Right renal pelvis (tissue), 4 donors: Measurements from ENCODE around the gene WBP1. TPM values are rescaled to one million over a fixed set of nuclear protein-coding genes. Genes with fewer than 3 reads are reported as not detected.
"Not testable (repeated sequence)": the region's sequence is repeated elsewhere in the genome, so short reads cannot be mapped to it uniquely, and the experiment has no call there.

Experiments
- DNase-seq, 4 donors: peaks; one replicate each; pipeline ENCODE4 v3.0.0-alpha.2; 2013; ENCODE audit warnings: low read depth in 4 of 4, low spot score in 3 of 4, missing footprints in 1 of 4
- polyA plus RNA-seq, 4 donors: library from polyadenylated mRNA; unstranded; fragments of 120-200 nt; gene quantifications; one replicate each; pipeline ENCODE4 v1.2.1, GENCODE V29; 2013; ENCODE audit not compliant: insufficient read length in 4 of 4

The WBP1 gene
- polyA plus RNA-seq, 4 donors, result 94.9 to 132 (median 109) TPM

DNA sequence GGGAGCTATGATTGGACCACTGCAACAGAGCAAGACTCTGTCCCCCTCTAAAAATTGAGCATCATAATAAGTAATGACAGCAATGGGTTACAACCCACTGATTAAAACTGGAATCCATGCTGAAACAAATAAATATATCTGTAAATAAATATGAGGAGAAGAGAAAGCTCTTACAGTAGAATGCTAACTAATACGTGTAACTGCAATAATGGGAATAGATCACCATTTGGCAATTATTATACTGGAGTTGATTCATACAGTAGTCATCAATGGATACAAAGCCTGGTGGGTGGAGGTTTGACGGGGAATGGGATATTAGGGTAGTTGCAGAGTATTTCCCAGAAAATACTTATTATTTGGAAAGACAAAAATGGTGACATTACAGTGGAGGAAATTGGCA, 9.5 kb upstream of the WBP1 start:
- no peak for DNase-seq

DNA sequence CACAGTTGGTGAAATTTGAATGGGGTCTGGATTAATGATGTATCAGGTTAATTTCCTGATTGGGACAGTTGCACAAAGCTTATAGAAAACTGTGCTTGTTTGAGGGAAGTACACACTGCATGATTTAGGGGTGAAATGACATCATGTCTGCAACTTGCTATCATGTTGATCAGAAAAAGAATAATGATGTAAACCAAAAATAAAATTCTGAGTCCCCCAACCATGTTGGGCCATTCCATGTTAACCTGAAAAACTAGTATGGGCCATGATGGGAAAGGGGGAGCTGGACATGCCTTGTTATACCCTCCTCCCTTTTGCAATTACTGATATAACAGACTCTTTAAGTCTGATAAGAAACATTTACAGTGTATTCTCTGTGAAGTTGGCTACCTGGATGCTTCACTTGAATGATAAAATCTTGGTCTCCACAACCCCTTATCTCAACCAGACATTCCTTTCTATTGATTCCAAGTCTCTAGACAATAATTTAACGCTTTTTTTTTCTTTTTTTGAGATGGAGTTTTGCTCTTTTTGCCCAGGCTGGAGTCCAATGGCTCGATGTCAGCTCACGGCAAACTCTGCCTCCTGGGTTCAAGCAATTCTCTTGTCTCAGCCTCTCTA, 7.6 kb upstream of the WBP1 start:
- no peak for DNase-seq

DNA sequence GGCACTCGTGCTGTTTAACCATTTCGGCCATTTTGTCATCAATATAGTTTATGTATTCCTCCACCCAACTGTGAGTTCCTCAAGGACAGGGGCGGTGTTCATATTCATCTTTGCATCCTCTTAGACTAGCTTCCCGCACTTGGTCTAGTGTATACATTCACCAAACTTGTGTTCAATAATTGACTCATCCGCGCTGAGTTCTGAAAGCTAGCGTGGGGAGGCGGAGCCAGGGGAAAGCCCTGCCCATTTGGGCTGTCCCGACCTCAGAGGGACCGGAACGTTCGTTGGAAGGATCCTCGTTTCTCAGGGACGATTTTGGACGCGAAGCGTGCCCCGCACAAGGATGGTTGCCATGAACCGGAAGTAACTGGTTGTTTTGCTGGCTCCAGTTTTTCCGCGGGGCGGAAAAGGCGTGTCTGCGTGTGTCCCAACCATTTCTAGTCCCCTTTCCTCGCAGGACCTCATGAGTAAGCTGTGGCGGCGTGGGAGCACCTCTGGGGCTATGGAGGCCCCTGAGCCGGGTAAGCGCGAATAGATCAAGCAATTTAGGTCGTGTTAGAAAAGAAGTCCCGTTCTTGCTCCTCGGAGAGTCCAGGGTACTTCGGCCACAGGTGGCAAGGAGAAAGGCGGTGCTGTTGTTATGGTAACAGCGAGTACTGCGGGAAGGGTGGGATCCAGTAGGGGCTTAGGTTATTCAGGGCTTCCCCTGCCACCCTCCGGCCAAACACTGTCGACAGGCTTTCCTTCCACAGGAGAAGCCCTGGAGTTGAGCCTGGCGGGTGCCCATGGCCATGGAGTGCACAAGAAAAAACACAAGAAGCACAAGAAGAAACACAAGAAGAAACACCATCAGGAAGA, 3.4 kb upstream of the WBP1 start, which contains the start of gene INO80B:
TSS of gene INO80B (plus strand) at position 434 of the 858 bp plus-strand sequence. CDS start at position 464, 30 bp downstream.
- DNase-seq, result peak; percentile 95 to 99 (median 98)

DNA sequence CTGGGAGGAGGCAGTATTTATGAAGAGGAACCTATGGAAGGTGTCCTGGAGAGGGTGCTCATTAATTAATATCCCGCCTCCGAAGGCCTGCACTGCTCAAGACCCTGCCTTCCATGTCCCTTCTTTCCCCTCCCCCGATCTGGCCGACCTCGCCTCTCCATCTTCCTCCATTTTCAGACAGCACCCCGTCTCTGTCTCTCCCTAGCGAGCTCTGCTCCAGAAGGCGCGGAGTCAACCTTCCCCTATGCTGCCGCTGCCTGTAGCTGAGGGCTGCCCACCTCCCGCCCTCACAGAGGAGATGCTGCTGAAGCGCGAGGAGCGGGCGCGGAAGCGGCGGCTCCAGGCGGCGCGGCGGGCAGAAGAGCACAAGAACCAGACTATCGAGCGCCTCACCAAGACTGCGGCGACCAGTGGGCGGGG, 1.1 kb upstream of the WBP1 start:
- no peak for DNase-seq

DNA sequence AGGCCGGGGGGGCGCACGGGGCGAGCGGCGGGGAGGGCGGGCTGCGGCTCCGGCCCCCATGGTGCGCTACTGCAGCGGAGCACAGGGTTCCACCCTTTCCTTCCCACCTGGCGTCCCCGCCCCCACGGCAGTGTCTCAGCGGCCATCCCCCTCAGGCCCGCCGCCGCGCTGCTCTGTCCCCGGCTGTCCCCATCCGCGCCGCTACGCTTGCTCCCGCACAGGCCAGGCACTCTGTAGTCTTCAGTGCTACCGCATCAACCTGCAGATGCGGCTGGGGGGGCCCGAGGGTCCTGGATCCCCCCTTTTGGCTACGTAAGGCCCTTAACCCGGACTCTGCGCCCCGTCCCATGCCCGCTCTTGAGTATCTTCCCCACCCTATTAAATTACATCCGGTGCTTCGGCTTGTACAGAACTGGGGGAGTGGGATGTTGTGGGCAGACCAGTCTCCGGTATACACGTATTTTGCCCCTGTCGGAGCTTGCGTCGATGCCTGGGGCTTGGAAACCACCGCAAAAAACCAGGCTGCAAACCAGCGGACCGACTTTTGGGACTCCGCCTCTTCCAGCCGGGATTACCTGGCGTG, 598 bp upstream of the WBP1 start:
- peak in 1 of 4 donors; percentile 42 for DNase-seq

DNA sequence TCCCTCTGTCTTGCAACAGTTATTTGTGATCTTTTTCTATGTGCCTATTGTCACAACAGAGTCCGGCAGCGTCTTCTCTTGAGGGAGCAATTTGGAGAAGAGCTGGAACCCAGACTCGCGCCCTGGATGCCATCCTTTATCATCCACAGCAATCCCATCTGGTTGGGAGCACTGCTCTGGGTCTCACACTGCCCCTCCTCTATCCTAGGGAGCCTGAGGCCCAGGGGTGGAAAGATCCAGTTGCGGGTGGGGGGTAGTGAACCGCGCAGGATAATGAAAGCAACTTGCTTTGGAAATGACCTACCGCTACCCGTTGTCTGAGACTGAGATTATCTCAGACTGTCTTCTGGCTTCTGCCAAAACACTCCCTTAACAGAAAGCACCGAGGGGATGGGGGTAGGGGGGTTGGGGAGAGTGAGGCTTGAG, 713 bp downstream of the WBP1 start:
- no peak for DNase-seq

DNA sequence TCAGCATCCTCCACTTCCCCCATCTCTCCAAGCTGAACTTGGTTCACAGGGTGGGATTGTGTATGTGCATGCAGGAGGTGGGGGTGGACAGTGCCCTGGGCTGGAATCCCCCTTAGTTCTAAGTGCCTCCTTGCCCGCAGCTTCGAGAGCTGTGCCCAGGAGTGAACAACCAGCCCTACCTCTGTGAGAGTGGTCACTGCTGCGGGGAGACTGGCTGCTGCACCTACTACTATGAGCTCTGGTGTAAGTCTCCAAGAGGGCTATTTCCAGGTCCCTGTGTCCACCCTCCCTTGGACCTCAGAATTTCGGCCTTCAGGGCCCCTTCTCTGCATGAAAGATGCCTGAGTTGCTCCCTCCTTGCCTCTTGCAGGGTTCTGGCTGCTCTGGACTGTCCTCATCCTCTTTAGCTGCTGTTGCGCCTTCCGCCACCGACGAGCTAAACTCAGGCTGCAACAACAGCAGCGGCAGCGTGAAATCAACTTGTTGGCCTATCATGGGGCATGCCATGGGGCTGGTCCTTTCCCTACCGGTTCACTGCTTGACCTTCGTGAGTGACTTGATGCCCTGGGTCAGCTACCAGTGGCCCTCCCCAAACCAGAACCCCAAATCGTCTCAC, 1.4 kb downstream of the WBP1 start:
- DNase-seq, result not testable (repeated sequence)

DNA sequence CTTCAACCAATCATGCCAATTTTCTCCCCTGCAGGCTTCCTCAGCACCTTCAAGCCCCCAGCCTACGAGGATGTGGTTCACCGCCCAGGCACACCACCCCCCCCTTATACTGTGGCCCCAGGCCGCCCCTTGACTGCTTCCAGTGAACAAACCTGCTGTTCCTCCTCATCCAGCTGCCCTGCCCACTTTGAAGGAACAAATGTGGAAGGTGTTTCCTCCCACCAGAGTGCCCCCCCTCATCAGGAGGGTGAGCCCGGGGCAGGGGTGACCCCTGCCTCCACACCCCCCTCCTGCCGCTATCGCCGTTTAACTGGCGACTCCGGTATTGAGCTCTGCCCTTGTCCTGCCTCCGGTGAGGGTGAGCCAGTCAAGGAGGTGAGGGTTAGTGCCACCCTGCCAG, 1.9 kb downstream of the WBP1 start:
- not testable (repeated sequence) for DNase-seq

DNA sequence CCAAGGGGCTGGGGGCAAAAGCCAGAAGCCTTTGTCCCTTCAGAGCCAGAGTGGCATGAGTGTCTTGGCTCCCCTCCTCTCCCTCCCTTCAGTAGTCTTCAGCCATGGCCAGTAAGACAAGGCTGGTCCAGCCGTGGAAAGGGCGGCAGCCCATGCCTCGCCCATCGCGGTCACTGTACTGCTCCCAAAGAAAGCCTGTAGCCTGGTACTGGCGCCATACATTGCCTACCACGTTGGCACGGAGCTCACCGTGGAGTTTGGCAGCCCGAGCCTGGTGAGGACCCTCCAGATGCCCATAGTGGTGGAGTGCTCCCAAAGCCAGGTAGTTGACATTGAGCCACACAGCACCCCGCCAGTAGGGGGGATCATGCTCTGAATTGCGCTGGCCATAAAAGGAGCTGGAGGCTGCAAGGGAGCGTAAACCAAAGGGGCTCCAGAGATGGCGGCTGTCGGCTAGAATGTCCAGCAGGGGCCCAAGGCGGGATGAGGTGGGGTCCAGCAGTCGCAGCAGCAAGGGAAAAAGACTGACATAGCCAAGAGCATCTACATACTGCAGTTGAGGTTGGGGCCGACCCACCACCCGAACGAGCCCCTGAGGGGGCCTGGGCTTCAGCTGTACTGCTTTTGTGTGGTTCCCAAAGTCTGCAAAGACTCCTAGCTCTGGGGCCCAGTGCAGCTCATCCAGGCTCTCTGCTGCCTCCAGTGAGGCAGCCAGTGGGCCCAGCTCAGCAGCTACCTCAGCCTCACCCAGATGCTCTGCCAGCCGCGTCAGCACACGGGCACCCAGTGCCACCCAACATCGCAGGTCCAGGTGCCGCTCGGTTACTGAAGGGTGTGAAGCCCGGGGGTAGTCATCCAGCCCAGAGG, 3.2 kb downstream of the WBP1 start:
- no peak for DNase-seq

DNA sequence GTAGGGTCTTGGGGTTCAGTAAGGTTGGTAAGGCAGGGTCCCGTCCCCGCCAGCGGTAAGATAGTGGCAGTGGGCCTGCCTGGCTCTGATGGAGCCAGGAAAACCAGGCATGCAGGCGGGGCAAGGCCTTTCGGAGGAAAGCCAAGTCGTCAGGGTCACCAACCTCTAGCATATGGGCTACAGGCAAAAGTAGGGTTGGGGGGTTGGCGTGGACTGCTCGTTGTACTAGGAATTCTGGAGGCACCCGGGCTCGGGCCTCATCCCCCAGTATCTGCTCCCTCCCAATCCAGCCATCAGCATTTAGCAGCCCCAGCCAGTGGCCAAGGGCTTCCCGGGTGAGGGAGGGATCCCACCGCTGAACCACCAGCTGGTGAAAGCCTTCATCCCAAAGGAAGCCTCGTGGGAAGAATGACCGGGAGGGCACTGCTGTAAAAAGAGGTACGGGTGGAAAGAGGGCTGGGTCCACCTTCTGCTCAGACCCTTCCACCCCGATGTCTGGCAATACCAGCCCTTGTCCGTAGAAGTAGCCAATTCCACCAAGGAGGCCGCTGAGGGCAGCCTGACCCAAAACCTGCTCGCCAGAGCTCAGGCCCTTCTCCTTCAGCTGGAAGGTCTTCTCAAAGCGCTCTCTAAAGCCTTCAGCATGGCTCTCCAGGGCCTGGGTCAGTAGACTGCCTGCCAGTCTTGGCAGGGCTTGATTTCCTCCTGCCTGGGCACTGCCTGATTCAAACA, 4.0 kb downstream of the WBP1 start:
- DNase-seq, result no peak

DNA sequence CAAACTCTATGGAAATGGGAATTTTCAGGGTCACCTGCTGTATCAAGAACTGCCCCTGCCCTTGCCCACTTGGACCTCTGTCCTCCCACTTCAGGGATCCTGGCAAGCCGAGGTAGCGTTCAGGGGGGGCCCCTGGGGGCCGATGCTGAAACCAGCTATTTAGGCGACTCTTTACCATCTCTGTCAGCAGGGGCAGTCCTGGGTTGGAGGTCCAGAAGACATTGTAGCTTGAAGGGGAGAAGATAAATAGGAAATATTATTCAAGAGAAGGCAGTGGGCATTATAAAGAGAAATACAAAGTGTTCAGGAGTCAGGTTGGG, 4.5 kb downstream of the WBP1 start:
- DNase-seq, result no peak

DNA sequence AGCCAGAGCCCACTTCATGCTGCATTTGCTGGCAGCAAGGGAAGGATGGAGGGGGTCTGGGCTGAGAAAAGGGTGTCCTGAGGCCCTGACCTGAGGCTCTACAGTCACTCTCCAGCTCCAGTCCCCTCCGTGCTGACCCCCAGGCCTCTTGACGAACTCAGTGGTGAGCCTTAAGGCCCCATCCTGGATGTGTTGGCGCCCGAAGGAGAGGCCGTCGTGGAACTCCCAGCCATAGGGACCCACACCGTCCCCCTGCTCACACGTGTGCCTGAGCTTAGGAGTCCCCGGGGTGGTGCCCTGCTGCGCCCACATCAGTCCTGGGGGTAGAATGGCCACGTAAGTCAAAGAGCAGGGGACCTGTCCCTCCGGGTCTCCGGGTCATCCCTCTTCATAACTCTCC, 6.2 kb downstream of the WBP1 start:
- no peak for DNase-seq

DNA sequence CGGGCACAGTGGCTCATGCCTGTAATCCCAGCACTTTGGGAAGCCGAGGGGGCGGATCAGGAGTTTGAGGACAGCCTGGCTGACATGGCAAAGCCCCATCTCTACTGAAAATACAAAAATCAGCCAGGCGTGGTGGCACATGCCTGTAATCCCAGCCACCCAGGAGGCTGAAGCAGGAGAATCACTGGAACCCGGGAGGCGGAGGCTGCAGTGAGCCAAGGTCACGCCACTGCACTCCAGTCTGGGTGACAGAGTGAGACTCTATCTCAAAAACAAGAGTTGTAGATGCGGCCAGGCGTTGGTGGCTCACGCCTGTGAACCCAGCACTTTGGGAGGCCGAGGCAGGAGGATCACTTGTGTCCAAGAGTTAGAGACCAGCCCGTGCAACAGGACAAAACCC, 12.5 kb downstream of the WBP1 start:
- DNase-seq, result not testable (repeated sequence)

DNA sequence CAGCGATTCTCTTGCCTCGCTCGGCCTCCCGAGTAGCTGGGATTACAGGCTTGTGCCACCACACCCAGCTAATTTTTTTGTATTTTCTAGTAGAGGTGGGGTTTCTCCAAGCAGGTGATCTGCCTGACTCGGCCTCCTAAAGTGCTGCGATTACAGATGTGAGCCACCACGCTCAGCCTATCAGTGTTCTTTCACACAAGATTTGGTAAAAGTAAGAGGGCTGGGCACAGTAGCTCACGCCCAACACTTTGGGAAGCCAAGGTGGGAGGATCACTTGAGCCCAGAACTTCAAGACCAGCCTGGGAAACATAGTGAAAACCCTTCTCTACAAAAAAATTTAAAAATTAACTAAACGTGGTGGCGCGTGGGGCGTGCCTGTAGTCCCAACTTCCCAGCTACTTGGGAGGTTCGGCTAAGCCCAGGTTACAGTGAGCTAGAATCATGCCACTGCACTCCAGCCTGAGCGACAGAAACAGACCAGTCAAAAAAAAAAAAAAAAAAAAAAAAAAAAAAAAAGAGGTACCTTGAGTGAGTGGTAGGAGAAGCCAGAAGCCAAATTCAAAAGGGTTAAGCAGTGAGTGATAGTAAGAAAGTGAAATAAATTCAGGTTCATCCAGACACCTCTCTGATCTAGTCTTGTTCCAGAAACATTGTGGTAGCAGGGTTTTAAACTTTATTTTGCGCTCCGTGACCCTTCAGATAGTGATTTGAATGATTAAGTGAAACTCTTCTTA, 13.3 kb downstream of the WBP1 start:
- DNase-seq, result no peak

DNA sequence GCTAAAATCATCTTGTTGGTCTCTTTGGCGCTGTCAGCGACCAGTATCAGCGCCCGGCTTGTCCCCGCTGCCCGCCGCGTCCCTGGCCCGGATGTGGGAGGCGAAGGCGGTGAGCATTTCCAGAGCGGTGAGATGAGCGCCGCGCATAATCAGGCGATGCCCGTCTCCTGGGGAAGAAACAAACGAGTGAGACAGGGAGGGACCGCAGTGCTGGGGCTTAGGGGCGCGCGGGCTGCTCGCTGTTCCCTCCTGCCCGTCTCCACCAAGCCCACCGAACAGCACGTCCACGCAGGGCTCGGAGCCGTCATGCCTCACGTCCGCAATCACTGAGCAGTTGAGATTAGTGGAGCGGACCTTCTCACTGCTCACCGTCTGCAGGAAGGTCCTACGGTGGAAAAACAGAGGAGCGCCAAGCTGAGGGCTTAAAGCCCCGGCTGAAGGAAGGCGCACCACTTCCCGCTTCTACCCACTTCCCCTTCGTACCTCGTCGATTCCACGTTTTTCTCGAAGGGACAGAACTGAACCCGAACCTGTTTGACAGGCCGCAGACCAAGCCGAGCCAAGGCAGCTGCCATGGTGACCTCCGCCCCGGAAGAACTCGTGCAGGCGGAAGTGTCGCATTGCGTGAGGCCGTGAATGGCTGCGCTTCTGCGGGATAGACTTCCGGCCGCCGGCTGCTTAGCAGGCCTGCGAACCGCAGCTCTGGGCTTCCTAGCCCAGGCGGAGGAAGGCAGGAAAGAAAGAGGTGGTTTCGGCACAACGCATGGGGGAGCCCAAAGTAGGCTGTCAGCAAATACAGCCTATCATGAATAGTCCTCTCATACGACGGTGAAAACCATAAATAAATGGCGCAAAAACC, 14.1 kb downstream of the WBP1 start, which contains the start of gene MRPL53:
TSS of gene MRPL53 (minus strand) at position 595 of the 859 bp plus-strand sequence. CDS start at position 575, 20 bp downstream.
- DNase-seq, result peak; percentile 91 to 97 (median 94)

DNA sequence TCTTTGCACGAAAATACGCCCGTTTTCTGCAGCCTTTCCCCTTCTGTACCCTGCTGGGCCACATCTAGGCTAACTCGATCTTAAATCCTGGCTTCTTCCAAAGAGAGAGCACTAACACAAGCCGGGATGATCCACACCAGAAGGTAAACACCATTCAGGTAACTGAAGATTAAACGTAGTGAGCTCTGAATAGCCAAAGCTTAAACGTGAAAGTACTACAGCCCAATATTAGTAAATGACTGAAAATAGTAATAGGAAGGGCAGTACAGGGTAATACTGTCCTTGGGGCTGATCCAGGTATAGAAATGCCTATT, 14.7 kb downstream of the WBP1 start:
- no peak for DNase-seq

DNA sequence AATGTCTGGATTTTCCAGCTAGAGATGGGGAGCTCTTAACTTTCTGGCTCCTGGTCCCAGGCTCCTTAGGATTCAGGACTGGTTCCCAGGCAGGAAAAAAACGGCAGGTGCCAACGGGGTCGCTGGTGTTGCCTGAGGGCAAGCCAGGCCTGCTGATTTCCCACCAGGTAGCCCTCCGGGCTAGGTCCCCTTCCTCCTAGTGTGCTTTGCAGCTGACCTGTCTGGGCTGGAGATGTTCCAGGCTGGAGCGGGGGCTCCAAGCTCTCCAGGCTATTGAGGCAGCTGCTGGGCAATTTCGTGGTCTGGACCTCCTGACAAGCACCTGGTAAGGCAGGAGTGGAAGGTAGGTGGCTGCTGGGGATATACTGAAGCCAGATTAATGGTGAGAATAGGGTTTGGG, 16.2 kb downstream of the WBP1 start:
- DNase-seq, result no peak

DNA sequence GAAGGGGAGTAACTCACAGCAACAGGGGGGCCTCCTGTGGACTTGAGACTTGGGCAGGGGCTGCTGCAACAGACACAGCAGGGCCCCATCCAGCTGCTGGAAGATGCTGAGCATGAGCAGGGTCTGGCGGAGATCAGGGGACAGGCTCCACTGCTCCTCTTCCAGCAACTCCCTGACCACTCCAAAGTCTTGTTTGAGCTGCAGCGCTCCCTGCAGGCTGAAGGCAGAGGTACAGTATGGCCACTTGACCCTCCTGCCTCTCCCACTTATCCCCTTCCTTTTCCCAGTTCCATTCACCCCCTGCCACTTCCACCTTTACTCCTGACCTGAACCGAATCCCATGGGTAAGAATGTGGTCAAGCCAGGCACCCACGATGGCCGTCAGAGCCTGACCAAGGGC, 16.7 kb downstream of the WBP1 start:
- no peak for DNase-seq
